GM18502 (cell line): ENCODE measurements around the gene DRAXIN.

ENCODE experiments used
- ATAC-seq: cut with Tn5 transposase; IDR thresholded peaks from one replicate; pipeline ENCODE4 v1.9.1; 2021; ENCODE audit warnings: mild to moderate bottlenecking; ENCODE audit not compliant: unreplicated experiment, poor library complexity

DRAXIN gene

GRCh38 chr1:11731691-11732283 is 40.3 kb downstream of the DRAXIN start:
- ATAC-seq: no peak

- no peak for ATAC-seq
These were observed 41.8 kb downstream of the DRAXIN start for GRCh38 chr1:11733306-11733705.

GRCh38 chr1:11735531-11735853 is 44.0 kb downstream of the DRAXIN start:
- ATAC-seq: no peak

GRCh38 chr1:11735854-11736745 is 44.6 kb downstream of the DRAXIN start, which contains the start of gene AGTRAP:
AGTRAP (plus strand) TSS chr1:11736136; CDS start chr1:11736209, 73 bp downstream.
- peak; percentile 67 for ATAC-seq

- no peak for ATAC-seq
These were observed 45.5 kb downstream of the DRAXIN start for GRCh38 chr1:11736746-11737639.

GRCh38 chr1:11738096-11738495 is 46.6 kb downstream of the DRAXIN start:
- no peak for ATAC-seq

GRCh38 chr1:11738783-11739182 is 47.3 kb downstream of the DRAXIN start:
- no peak for ATAC-seq

- no peak for ATAC-seq
These were observed 49.0 kb downstream of the DRAXIN start for GRCh38 chr1:11740258-11741192.

- ATAC-seq: no peak
These were observed 50.0 kb downstream of the DRAXIN start for GRCh38 chr1:11741482-11741881.

- no peak for ATAC-seq
These were observed 50.5 kb downstream of the DRAXIN start for GRCh38 chr1:11741919-11742558.

- no peak for ATAC-seq
These were observed 52.8 kb downstream of the DRAXIN start for GRCh38 chr1:11744287-11744686.

- no peak for ATAC-seq
These were observed 54.6 kb downstream of the DRAXIN start for GRCh38 chr1:11746092-11746491.

- ATAC-seq: no peak
These were observed 55.4 kb downstream of the DRAXIN start for GRCh38 chr1:11746795-11747487.

- ATAC-seq: no peak
These were observed 57.0 kb downstream of the DRAXIN start for GRCh38 chr1:11748294-11749202.

- no peak for ATAC-seq
These were observed 57.7 kb downstream of the DRAXIN start for GRCh38 chr1:11749203-11749689.

GRCh38 chr1:11749996-11750395 is 58.5 kb downstream of the DRAXIN start:
- no peak for ATAC-seq

- no peak for ATAC-seq
These were observed 59.6 kb downstream of the DRAXIN start for GRCh38 chr1:11751087-11751486.
